ENCODE data around the gene FOXO3B. TPM values are rescaled to one million over a fixed set of nuclear protein-coding genes. Genes with fewer than 3 reads are reported as not detected.
A peak's percentile ranks its signal among the peaks of the same experiment; 100 is the strongest.
"Not testable (repeated sequence)": the region's sequence is repeated elsewhere in the genome, so short reads cannot be mapped to it uniquely, and the experiment has no call there.

Gene FOXO3B
- total RNA-seq (2014; rRNA removed; shearing (Covaris generic)): 28.4 TPM in 2 replicates

- H3K27me3 ChIP-seq: not testable (repeated sequence)
These were observed at the start of gene FOXO3B for GRCh38 chr17:18681767-18682571. Gene FOXO3B, minus strand, starts transcription at chr17:18682314. Its CDS starts 663 bp downstream, at chr17:18681651.

GRCh38 chr17:18723509-18723908, 41.4 kb upstream of the FOXO3B start:
- DNase-seq; H3K27ac ChIP-seq; H3K27me3 ChIP-seq; H3K4me3 ChIP-seq; H3K36me3 ChIP-seq; H3K9me3 ChIP-seq (replicated peaks): not testable (repeated sequence)
- H3K4me1 ChIP-seq: peaks cover 11% of the 10 kb centered on the region

More at GRCh38 chr17:18681767-18682571, at the start of gene FOXO3B:
- peak within 1 kb of the TSS; percentile 99 for H3K4me3 ChIP-seq
- not testable (repeated sequence) for H3K4me1 ChIP-seq; H3K36me3 ChIP-seq; H3K9me3 ChIP-seq (replicated peaks)
- peak; percentile 100 for DNase-seq
- H3K27ac ChIP-seq: peak within 1 kb of the TSS; percentile 81

GRCh38 chr17:18722612-18723011, 40.5 kb upstream of the FOXO3B start:
- not testable (repeated sequence) for H3K27ac ChIP-seq; DNase-seq; H3K36me3 ChIP-seq; H3K27me3 ChIP-seq; H3K9me3 ChIP-seq (replicated peaks); H3K4me3 ChIP-seq
- H3K4me1 ChIP-seq: peaks cover 11% of the 10 kb centered on the region

GRCh38 chr17:18721775-18722547, 39.8 kb upstream of the FOXO3B start:
- H3K36me3 ChIP-seq; H3K9me3 ChIP-seq (replicated peaks); H3K27me3 ChIP-seq; DNase-seq: not testable (repeated sequence)
- Histone ChIP-seq H3K27ac (peak overlapping the region; percentile 82), H3K4me1 (peaks cover 11% of the 10 kb centered on the region), H3K4me3 (peak overlapping the region; percentile 28)

- not testable (repeated sequence) for DNase-seq; H3K4me3 ChIP-seq; H3K36me3 ChIP-seq; H3K27me3 ChIP-seq; H3K9me3 ChIP-seq (replicated peaks)
- Histone ChIP-seq H3K27ac (peak overlapping the region; percentile 26; the same call in 1 of the 2 replicates), H3K4me1 (peaks cover 11% of the 10 kb centered on the region)
These were observed 37.5 kb upstream of the FOXO3B start for GRCh38 chr17:18719428-18720110.

GRCh38 chr17:18718643-18719427, 36.7 kb upstream of the FOXO3B start:
- H3K27me3 ChIP-seq; H3K36me3 ChIP-seq; H3K9me3 ChIP-seq (replicated peaks); H3K4me3 ChIP-seq: not testable (repeated sequence)
- DNase-seq: peak; percentile 89 to 90
- peaks cover 11% of the 10 kb centered on the region for H3K4me1 ChIP-seq
- peak overlapping the region; percentile 26; the same call in 1 of the 2 replicates for H3K27ac ChIP-seq

- not testable (repeated sequence) for H3K36me3 ChIP-seq, H3K4me1 ChIP-seq
These were observed 30.4 kb upstream of the FOXO3B start for GRCh38 chr17:18712354-18712999.

GRCh38 chr17:18708215-18708614, 26.1 kb upstream of the FOXO3B start:
- not testable (repeated sequence) for H3K27me3 ChIP-seq; H3K4me3 ChIP-seq; H3K4me1 ChIP-seq; H3K27ac ChIP-seq; H3K36me3 ChIP-seq; DNase-seq; H3K9me3 ChIP-seq (replicated peaks)

More at GRCh38 chr17:18712354-18712999, 30.4 kb upstream of the FOXO3B start:
- not testable (repeated sequence) for H3K27me3 ChIP-seq; H3K9me3 ChIP-seq (replicated peaks); H3K4me3 ChIP-seq; H3K27ac ChIP-seq
- peak; percentile 83 to 89 for DNase-seq

GRCh38 chr17:18705955-18706354, 23.8 kb upstream of the FOXO3B start:
- not testable (repeated sequence) for H3K27ac ChIP-seq; H3K4me3 ChIP-seq; H3K9me3 ChIP-seq (replicated peaks); H3K27me3 ChIP-seq; DNase-seq; H3K36me3 ChIP-seq; H3K4me1 ChIP-seq

GRCh38 chr17:18698473-18699103, 16.5 kb upstream of the FOXO3B start:
- H3K4me3 ChIP-seq: peak overlapping the region; percentile 67
- H3K4me1 ChIP-seq: not testable (repeated sequence)

GRCh38 chr17:18695143-18695542, 13.0 kb upstream of the FOXO3B start:
- H3K27me3 ChIP-seq; H3K36me3 ChIP-seq; H3K27ac ChIP-seq; H3K4me1 ChIP-seq; H3K4me3 ChIP-seq; H3K9me3 ChIP-seq (replicated peaks): not testable (repeated sequence)
- DNase-seq: peak in 1 of 2 experiments; percentile 34

More at GRCh38 chr17:18698473-18699103, 16.5 kb upstream of the FOXO3B start:
- DNase-seq; H3K27ac ChIP-seq; H3K27me3 ChIP-seq; H3K9me3 ChIP-seq (replicated peaks); H3K36me3 ChIP-seq: not testable (repeated sequence)

- H3K4me3 ChIP-seq: peak overlapping the region; percentile 99
- not testable (repeated sequence) for H3K27me3 ChIP-seq; H3K36me3 ChIP-seq; H3K9me3 ChIP-seq (replicated peaks); H3K4me1 ChIP-seq
- peak overlapping the region; percentile 11; the same call in 1 of the 2 replicates for H3K27ac ChIP-seq
- peak in 1 of 2 experiments; percentile 51 for DNase-seq
These were observed 554 bp upstream of the FOXO3B start for GRCh38 chr17:18682668-18683067.

- not testable (repeated sequence) for DNase-seq, H3K4me1 ChIP-seq, H3K4me3 ChIP-seq, H3K27me3 ChIP-seq, H3K27ac ChIP-seq
- H3K36me3 ChIP-seq: peaks cover 33% of the 10 kb centered on the region
- H3K9me3 ChIP-seq (replicated peaks): peaks cover 19% of the 10 kb centered on the region
These were observed 4.7 kb downstream of the FOXO3B start for GRCh38 chr17:18677381-18677780.

Data from SJCRH30 (cell line).